ENCODE results near the gene PGGHG.

PGGHG gene

DNA sequence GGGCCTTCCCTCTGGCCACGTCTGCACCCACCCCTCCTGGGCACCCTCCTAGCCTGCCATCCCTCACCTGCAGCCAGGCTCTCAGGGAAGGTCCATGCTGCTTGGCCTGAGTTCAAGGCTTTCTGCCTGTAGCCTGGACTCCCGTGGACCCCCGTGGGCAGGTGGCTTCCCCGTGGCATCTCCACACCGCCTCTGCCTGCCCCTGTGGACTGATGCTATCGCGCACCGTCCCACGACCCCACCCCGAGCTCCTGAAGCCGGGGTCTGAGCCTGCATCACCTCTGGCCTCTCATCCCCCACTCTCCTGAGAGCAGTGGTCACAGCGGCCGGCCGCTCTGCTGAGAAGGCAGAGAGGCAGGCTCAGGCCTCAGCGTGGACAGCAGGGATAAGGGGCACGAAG is 5.9 kb downstream of the PGGHG start:
- Mint-ChIP-seq H3K4me1 (ENCODE audit: low read depth) (peaks cover 25% of the 10 kb centered on the region), H3K27ac (peak overlapping the region; percentile 36), H3K36me3 (ENCODE audit: low read depth) (no peaks in the 10 kb centered on the region), H3K27me3 (peaks cover 67% of the 10 kb centered on the region), H3K9me3 (no peaks in the 10 kb centered on the region), H3K4me3 (no peak overlapping the region)
- intact Hi-C loops (cut with micrococcal nuclease), result no loop called here

DNA sequence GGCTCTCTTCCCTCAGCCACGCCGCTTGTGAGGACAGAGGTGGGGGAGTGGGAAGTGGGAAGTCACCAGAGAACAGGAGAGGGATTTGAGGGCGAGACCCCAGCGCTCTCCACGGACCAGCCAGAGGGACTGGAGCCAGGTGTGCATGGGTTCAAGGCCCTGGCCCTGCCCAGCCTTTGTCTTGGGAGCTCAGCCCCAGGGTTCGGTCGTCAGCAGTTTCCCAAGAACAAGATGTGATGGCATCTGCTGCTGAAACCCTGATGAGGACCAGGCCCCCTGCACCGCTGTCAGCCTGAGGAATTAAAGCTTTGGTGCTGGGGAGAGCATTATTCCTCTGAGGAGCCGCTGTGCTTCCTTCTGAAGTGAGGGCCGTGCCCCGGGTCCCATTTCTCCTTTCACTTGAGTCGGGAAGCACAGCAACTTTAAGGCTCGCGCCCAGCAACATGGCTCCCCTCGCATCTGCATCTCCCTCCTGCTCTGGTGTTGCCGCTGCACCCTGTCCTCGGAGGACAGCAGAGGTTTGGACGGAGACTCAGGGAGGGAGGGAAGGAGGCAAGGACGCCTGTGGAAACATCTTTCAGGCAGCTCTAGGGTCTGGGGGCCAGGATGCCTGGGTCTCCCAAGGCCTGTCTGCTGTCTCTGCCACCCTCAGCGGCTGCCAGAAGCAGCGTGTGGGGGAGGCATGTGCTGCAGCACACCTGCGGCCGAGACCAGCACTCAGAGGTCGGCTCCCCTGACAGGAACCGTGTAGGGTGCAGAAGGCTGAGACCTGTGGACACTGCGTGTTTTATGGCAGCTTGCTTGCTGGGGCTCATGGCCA is 6.6 kb downstream of the PGGHG start:
- Mint-ChIP-seq H3K27ac (no peak overlapping the region), H3K4me3 (no peak overlapping the region)
- intact Hi-C loops (cut with micrococcal nuclease), result no loop called here

DNA sequence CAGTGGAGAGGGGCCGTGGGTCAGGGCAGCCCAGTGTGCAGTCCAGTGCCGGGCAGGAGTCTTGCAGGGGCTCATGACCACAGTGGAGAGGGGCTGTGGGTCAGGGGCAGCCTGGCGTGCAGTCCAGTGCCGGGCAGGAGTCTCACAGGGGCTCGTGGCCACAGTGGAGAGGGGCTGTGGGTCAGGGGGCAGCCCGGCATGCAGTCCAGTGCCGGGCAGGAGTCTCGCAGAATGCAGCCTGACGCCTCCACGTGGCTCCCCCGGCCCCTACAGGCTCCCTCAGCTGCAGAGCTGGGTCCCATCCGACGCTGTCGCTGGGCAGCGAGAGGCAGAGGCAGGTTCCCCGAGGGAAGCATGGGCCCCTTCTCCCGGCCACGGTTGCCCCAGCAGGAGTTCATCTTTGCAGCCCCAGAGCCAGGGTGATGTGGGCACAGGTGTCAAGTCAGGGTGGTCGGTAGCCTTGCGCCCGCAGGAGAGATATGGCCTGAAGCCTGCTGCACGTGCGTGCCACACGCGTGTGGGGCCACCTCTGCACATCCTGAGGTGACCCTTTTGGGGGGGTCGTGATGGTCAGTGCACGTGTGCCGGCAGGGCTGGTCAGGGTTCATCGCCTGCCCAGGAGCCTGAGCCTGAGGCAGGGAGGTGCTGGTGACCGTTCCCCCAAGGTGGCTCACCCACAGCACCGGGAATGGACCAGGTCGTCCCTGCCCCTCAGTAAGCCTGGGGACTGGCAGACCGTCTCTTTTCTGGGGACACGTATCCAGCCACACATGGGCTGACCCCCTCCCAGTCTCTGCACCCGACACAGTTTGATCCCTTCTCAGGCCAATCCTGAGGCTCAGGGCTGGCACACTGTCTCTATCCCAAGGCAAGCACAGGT is 7.5 kb downstream of the PGGHG start:
- H3K9me3 Mint-ChIP-seq, result no peaks in the 10 kb centered on the region
- no peaks in the 10 kb centered on the region for H3K36me3 Mint-ChIP-seq (ENCODE audit: low read depth)
- H3K27ac Mint-ChIP-seq, result no peak overlapping the region
- H3K27me3 Mint-ChIP-seq, result peaks cover 71% of the 10 kb centered on the region
- H3K4me1 Mint-ChIP-seq (ENCODE audit: low read depth), result peaks cover 25% of the 10 kb centered on the region
- intact Hi-C loops (cut with micrococcal nuclease), result no loop called here
- H3K4me3 Mint-ChIP-seq, result no peak overlapping the region

More for the DNA sequence above, 6.6 kb downstream of the PGGHG start:
- Mint-ChIP-seq H3K4me1 (ENCODE audit: low read depth) (peaks cover 25% of the 10 kb centered on the region), H3K9me3 (no peaks in the 10 kb centered on the region), H3K27me3 (peaks cover 69% of the 10 kb centered on the region), H3K36me3 (ENCODE audit: low read depth) (no peaks in the 10 kb centered on the region)

DNA sequence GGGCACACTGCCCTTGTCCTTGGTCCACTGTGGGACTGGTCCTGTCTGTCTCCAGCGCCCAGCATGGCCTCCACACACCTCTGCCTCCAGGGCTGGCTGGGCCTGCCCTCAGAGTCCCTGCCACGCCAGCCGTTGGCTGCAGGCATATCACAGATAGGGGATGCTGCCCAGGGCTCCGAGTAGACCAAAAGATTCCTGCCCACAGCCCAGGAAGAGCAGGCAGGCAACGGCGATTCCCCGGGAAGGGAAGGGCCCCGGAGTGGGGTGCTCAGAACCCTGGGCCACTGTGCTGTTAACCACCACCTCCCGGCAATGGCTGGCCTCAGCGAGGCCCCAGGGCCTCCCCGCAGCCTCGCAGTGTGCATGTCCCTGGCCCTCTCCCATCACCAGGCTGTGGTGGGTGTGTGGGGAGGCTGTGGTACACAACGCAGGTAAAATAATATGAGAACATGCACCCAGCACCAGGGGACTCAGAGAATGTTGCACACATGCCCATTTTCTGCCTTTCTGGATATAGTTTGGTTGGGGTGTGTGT is 8.2 kb downstream of the PGGHG start:
- peaks cover 70% of the 10 kb centered on the region for H3K27me3 Mint-ChIP-seq
- peaks cover 25% of the 10 kb centered on the region for H3K4me1 Mint-ChIP-seq (ENCODE audit: low read depth)
- intact Hi-C loops (cut with micrococcal nuclease), result no loop called here
- H3K27ac Mint-ChIP-seq, result peak overlapping the region; percentile 67
- no peaks in the 10 kb centered on the region for H3K36me3 Mint-ChIP-seq (ENCODE audit: low read depth)
- no peak overlapping the region for H3K4me3 Mint-ChIP-seq
- no peaks in the 10 kb centered on the region for H3K9me3 Mint-ChIP-seq

GRCh38 chr11:297586-298405 is 8.9 kb downstream of the PGGHG start:
- H3K4me3 Mint-ChIP-seq, result no peak overlapping the region
- no peaks in the 10 kb centered on the region for H3K9me3 Mint-ChIP-seq
- H3K4me1 Mint-ChIP-seq (ENCODE audit: low read depth), result peaks cover 26% of the 10 kb centered on the region
- H3K36me3 Mint-ChIP-seq (ENCODE audit: low read depth), result no peaks in the 10 kb centered on the region
- H3K27ac Mint-ChIP-seq, result peak overlapping the region; percentile 67
- peaks cover 73% of the 10 kb centered on the region for H3K27me3 Mint-ChIP-seq
- intact Hi-C loops (cut with micrococcal nuclease), result no loop called here

GRCh38 chr11:298406-299065 is 9.6 kb downstream of the PGGHG start:
- Mint-ChIP-seq H3K27ac (no peak overlapping the region), H3K27me3 (peaks cover 80% of the 10 kb centered on the region), H3K9me3 (no peaks in the 10 kb centered on the region), H3K4me3 (no peak overlapping the region), H3K4me1 (ENCODE audit: low read depth) (peaks cover 34% of the 10 kb centered on the region), H3K36me3 (ENCODE audit: low read depth) (no peaks in the 10 kb centered on the region)
- intact Hi-C loops (cut with micrococcal nuclease), result no loop called here

- no peak within 1 kb of the TSS for H3K4me3 Mint-ChIP-seq
- no peaks in the 10 kb centered on the region for H3K9me3 Mint-ChIP-seq
- peaks cover 84% of the 10 kb centered on the region for H3K27me3 Mint-ChIP-seq
- H3K4me1 Mint-ChIP-seq (ENCODE audit: low read depth), result peaks cover 34% of the 10 kb centered on the region
- H3K27ac Mint-ChIP-seq, result no peak within 1 kb of the TSS
- intact Hi-C loops (cut with micrococcal nuclease), result no loop called here
- H3K36me3 Mint-ChIP-seq (ENCODE audit: low read depth), result no peaks in the 10 kb centered on the region
These were observed 10.4 kb downstream of the PGGHG start, which contains the start of gene IFITM5 for GRCh38 chr11:299081-299891. Gene IFITM5, minus strand, starts transcription at chr11:299526. Its CDS starts 36 bp downstream, at chr11:299490.

DNA sequence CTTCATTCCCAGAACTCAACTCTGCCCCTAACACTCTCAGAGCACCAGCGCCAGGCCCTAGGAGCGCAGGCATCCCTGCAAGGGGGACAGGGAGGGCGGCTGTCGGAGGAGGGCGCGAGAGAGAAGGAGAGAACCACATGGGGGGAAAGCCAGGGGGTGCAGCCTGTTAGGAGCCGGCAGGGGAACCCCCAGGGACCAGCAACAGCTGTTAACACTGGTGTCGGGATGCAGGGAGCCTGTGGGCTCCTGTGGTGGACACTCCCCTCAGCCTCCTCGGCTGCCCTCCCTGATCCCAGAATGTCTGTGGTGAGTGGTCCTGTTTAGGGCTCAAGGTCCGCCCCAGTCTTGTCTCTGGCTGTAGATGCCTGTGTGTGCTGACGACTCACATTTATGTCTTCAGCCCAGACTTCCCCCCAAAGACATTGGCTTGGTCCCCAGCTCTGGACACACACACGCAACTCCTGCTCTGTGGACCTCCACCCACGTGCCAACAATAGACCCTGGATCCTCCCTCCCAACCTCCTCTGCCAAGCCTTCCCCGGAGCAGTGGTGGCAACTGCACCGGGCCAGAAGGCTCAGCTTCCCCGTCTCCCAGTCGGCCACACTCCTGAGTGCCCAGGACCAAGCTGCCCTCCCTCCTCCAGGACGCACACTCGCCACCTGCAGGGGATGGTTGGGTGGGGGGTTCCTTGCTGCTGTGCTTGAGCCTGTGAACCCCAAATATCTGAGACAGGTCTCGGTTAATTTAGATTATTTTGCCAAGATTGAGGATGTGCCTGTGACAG is 11.2 kb downstream of the PGGHG start:
- H3K27me3 Mint-ChIP-seq, result peaks cover 78% of the 10 kb centered on the region
- no peak overlapping the region for H3K4me3 Mint-ChIP-seq
- H3K27ac Mint-ChIP-seq, result no peak overlapping the region
- no peaks in the 10 kb centered on the region for H3K9me3 Mint-ChIP-seq
- no peaks in the 10 kb centered on the region for H3K36me3 Mint-ChIP-seq (ENCODE audit: low read depth)
- intact Hi-C loops (cut with micrococcal nuclease), result loop anchor here (10.0 kb wide), 1 partner anchor 45 kb away; no protein-coding TSS in a partner anchor
- peaks cover 34% of the 10 kb centered on the region for H3K4me1 Mint-ChIP-seq (ENCODE audit: low read depth)

- H3K27me3 Mint-ChIP-seq, result peaks cover 51% of the 10 kb centered on the region
- intact Hi-C loops (cut with micrococcal nuclease), result loop anchor here (10.0 kb wide), 1 partner anchor 49 kb away; no protein-coding TSS in a partner anchor
- peaks cover 6% of the 10 kb centered on the region for H3K36me3 Mint-ChIP-seq (ENCODE audit: low read depth)
- H3K9me3 Mint-ChIP-seq, result no peaks in the 10 kb centered on the region
- H3K27ac Mint-ChIP-seq, result no peak overlapping the region
- H3K4me1 Mint-ChIP-seq (ENCODE audit: low read depth), result peaks cover 27% of the 10 kb centered on the region
- no peak overlapping the region for H3K4me3 Mint-ChIP-seq
These were observed 14.4 kb downstream of the PGGHG start for GRCh38 chr11:303363-303762.

GRCh38 chr11:304061-304506 is 15.2 kb downstream of the PGGHG start:
- H3K4me3 Mint-ChIP-seq, result no peak overlapping the region

DNA sequence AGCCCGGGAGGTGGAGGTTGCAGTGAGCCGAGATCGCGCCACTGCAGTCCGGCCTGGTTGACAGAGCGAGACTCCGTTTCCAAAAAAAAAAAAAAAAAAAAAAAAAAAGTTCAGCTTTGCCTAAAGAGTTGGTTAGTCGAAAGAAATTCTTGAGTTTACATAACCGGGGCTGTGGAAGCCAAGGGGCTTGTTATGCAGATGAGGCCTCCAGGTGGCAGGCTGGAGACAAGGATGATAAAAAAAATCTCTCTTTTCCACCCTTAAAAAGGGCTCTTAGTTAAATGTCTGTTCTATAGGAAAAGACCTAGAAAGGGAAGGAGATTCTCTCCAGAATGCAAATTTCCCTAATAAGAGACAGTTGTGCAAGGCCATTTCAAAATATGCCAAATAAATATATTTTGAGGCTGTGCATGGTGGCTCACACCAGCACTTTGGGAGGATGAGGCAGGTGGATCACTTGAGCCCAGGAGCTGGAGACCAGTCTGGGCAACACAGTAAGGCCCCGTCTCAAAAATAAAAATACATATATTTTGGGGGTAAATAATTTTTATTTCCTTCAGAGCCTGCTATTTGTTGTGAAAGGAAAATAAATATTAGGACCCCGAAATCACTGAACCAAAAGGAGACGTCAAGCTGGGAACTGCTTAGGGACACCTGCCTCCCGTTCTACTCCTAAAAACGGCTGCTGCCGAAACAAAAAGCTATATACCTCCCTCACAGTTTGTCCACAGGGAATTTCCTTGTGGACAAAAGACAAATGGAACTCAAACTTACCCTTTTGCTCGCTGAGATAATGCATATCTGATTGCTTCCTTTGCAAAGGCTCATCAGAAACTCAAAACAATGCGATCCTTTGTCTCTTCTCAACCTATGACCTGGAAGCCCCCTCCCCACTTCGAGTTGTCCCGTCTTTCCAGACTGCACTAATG is 16.3 kb downstream of the PGGHG start:
- no peak overlapping the region for H3K27ac Mint-ChIP-seq
- H3K36me3 Mint-ChIP-seq (ENCODE audit: low read depth), result peaks cover 9% of the 10 kb centered on the region
- no peak overlapping the region for H3K4me3 Mint-ChIP-seq
- H3K9me3 Mint-ChIP-seq, result no peaks in the 10 kb centered on the region
- peaks cover 39% of the 10 kb centered on the region for H3K4me1 Mint-ChIP-seq (ENCODE audit: low read depth)
- H3K27me3 Mint-ChIP-seq, result peaks cover 43% of the 10 kb centered on the region
- intact Hi-C loops (cut with micrococcal nuclease), result loop anchor here (5.0 to 10.0 kb wide), 2 partner anchors 33 to 50 kb away; no protein-coding TSS in a partner anchor

More at GRCh38 chr11:304061-304506, 15.2 kb downstream of the PGGHG start:
- peaks cover 9% of the 10 kb centered on the region for H3K36me3 Mint-ChIP-seq (ENCODE audit: low read depth)
- no peak overlapping the region for H3K27ac Mint-ChIP-seq
- peaks cover 34% of the 10 kb centered on the region for H3K4me1 Mint-ChIP-seq (ENCODE audit: low read depth)
- intact Hi-C loops (cut with micrococcal nuclease), result loop anchor here (10.0 kb wide), 1 partner anchor 49 kb away; no protein-coding TSS in a partner anchor
- no peaks in the 10 kb centered on the region for H3K9me3 Mint-ChIP-seq
- peaks cover 49% of the 10 kb centered on the region for H3K27me3 Mint-ChIP-seq
